ENCODE results near the gene RFX1.
"Not testable (repeated sequence)": the region's sequence is repeated elsewhere in the genome, so short reads cannot be mapped to it uniquely, and the experiment has no call there.

The RFX1 gene

DNA sequence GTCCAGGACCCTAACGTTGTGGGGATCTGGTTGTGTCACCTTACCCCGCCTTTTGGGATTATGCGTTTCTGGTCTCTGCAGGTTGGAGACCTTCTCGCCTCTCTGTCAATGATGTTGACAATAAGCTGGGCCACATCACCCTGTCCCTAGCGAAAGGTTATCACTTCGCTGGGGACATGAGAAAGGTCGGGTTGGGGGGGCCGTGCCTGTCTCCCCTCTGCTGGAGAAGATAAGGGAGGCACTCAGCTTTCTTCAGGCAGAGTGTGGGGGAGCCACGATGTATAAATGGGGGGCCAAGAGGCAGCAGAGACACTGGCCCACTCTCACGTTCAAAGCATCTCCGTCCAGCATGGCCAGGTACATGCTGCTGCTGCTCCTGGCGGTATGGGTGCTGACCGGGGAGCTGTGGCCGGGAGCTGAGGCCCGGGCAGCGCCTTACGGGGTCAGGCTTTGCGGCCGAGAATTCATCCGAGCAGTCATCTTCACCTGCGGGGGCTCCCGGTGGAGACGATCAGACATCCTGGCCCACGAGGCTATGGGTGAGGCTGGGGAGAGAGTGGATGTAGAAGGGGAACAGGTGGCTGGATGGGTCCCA is 21.8 kb upstream of the RFX1 start, which contains the start of gene RLN3:
Gene RLN3 (plus strand): TSS at position 293 of the 595 bp plus-strand sequence. CDS start 57 bp downstream, at position 350.
- no peak for DNase-seq (ENCODE audit: low spot score)

DNA sequence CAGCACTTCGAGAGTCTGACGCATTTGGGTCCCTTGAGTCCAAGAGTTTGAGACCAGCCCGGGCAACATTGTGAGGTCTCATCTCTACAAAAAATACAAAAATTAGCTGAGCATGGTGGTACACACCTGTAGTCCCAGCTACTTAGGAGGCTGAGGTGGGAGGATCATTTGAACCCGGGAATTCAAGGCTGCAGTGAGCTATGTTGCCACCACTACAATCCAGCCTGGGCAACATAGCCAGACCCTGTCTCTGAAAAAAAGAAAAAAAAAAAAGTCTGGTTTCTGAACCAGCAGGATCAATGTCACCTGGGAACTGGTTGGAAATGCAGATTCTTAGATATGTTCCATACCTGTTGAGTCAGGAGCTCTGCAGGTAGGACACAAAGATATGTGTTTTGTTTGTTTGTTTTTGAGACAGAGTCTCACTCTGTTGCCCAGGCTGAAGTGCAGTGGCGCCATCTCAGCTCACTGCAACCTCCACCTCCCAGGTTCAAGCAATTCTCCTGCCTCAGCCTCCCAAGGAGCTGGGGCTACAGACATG is 20.6 kb upstream of the RFX1 start:
- DNase-seq (ENCODE audit: low spot score) = not testable (repeated sequence)

DNA sequence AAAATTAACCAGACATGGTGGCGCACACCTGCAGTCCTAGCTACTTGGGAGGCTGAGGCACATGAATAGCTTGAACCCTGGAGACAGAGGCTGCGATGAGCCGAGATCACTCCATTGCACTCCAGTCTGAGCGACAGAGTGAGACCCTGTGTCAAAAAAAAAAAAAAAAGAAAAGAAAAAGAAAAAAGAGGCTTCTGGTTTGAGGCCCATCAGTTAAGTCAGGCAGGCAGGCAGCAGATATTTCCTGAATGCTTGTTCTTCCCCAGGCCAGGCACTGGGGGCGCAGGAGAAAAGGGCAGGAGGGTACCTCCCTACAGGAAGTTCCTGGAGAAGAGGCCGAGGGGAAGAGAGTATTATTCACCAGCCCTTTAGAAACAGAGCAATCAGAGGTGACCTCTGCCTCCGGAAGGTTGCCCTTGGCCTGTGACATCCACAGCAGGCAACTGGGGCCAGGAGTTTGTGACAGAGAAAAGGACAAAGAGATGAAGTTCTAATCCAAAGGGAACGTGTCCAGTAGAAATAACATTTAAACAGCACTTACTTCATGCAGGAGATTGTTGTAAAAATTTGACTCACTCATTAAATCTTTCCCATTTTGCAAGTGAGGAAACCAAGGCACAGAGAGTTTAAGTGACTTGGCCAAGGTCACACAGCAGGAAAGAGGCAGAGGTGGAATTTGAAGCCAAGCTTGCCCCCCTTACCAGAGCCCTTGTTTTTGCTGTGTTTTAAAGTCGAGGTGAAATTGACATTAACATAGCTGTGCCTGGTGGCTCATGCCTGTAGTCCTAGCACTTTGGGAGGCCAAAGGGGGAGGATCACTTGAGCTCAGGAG is 17.5 kb upstream of the RFX1 start:
- DNase-seq (ENCODE audit: low spot score) = no peak

DNA sequence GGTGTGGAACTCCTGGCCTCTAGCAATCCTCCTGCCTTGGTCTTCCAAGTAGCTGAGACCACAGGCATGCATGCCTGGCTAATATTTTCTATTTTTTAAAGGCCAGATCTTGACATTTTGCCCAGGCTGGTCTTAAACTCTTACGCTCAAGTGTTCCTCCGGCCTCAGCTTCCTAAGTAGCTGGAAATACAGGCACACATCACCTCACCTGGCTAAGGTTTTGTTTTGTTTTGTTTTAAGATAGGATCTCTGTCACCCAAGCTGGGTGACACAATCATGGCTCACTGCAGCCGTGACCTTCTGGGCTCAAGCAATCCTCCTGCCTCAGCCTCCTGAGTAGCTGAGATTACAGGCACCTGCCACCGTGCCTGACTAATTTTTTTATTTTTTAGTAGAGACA is 16.3 kb upstream of the RFX1 start:
- no peak for DNase-seq (ENCODE audit: low spot score)

DNA sequence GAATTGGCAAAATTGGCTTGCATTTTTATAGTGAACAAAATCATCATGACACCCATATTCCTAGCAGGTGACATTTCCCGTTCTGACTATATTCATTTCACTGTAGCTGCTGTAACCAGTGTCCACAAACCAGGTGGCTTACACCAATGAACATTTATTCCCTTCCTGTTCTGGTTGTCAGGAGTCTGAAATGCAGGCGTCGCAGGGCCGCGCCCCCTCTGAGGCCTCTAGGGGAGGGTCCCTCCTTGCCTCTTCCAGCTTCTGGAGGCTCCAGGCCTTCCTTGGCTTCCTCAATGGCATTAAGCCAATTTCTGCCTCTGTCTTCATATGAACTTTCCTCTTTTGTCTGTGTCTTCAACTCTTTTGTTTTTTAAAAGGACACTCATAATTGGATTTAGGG is 15.4 kb upstream of the RFX1 start:
- no peak for DNase-seq (ENCODE audit: low spot score)

DNA sequence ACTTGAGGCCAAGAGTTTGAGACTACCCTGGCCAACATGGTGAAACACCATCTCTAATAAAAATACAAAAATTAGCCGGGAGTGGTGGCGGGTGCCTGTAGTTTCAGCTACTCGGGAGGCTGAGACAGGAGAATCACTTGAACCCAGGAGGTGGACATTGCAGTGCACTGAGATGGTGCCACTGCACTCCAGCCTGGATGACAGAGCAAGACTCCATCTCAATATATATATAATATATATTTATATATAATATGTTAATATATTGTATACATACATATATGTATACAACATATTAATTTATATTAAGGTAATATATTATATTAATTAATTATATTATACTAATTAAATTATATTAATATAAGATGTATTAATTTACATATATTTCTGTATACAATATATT is 13.6 kb upstream of the RFX1 start:
- DNase-seq (ENCODE audit: low spot score) = not testable (repeated sequence)

DNA sequence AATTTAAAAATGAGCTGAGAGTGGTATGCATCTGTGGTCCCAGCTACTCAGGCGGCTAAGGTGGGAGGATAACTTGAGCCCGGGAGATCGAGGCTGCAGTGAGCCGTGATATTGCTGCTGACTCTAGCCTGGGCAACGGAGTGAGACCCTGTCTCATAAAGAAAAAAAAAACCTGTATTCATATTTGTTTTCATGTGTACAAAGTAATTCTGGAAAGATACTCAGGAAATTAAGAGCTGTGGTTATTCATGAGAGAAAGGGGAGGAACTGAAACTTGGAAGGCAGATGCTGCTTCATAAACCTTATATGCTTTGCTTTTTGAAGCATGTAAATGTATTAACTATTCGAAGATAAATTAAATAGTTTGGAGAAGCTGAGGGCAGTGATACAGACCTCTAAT is 13.0 kb upstream of the RFX1 start:
- no peak for DNase-seq (ENCODE audit: low spot score)

DNA sequence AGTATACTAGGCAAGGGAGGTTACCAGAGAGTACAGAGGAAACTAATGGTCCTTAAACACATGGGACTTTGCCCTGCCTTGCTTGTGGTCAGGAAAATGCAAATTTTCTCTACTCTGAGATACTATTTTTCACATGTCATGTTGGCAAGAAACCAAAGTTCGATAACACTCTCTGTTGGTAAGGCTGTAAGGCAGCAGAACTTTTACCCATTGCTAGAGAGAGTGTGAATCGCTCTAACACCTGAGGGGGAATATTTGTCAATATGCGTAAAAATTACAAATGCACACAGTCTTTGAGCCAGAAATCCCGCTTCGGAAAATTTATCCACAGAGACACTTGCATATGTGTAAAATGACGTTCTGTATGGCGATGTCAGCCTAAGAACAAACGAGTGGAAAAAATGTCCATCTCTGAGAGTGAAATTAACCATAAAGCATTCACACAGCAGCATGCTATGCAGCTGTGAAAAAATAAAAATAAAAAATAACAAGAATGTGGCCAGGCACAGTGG is 9.5 kb upstream of the RFX1 start:
- no peak for DNase-seq (ENCODE audit: low spot score)

GRCh38 chr19:14012378-14012915 is 6.3 kb upstream of the RFX1 start:
- no peak for DNase-seq (ENCODE audit: low spot score)

DNA sequence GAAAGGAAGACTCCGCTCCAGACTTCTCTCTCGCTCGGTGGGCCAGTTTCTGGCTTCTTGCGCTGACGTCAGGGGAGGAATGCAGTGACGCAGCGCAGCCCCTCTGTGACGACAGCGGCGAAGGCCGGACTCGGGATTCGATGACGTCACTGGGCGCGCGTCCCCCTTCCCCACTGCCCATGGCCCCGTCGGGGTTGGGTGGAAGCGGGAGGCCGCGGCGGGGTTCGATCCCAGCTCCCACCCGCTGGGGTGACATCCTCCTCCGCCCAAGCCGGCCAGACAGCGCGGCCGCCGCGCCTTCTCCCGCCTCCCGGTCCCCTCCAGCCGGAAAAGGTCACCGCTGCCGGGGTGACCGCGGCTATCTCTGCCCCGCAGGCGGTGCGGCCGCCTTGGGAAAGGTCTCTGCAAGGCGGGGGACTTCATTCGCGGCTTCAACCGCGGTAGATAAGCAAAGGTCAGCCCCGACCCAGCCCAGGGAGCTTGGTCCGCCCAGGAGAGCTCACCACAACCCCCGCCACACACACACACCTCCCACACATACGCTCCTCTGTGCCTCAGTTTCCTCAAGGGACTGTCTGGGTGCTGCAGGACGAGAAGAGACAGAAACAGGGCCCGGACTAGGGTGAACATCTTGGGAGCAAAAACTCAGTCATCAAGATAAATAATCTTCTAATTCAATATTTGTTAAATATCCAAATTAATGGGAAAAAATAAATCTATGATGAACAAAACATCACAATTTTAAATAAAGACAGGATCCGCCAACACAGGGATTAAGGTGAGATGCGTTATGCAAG is 844 bp upstream of the RFX1 start:
- DNase-seq (ENCODE audit: low spot score) = no peak

DNA sequence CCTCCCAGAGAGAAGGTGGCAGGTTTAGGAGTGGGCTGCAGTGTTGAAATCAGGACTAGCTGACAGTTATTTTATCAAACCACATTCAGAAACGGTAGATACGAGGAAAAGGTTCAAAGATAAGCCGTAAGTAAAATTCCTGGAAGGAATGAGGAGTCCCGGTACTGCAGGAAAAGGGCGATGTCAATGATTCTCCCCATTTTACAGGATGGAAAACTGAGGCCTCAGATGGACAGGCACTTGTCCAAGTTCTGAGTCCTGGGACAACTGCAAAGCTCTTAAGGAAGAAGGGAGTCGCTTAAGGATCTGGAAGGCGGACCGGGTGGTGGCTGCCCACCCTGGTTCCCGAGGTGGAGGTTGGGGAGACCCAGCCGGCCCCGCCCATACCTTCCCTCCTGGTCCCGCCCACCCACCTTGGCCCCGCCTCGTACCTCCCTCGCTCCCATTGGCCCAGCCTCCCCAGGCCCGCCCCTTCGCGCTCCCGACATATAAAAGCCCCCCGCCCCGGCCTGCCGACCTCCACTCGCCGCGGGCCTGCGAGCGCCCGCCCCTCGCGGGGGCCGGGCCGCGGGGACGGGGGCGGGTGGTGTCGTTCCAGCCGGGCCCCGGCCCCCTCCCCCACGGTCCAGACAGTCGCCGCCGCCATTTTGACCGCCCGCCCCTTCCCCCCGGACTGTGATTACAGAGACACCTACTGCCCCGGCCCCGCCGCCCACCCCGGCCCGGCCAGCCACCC is 603 bp downstream of the RFX1 start:
- DNase-seq (ENCODE audit: low spot score) = peak; percentile 94

DNA sequence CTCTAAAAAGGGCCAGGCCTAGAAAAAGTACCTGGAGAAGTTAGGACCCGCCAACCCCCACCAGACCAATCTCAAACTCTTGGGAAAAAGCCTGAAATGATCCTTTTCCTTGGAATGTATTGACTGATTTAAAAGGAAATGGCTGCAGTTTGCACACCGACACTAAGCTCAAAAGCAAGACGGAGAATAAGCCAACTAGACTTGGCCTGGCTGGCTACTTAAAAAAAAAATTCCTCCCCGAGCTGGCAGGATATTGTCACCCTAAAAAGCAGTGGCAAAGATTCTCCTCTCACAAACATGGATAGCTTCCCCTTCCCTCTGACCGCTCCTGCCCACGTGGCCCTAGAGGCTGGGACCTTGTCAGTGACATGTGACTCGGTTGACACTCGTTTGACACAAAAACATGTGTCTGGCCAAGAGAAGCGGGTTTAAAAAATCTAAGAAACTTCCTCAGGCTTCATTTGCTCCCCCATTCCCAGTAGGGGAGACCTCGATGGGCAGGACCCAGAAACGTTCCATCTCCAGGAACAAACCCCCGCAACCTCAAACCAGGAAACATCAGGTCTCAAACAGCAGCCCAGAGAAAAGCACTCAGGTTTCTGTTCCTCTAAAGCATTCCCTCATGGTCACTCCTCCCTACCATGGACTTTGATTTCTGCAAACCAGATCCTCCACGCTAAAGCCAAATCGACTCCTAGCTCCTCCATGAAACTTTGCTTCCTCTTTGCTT is 1.3 kb downstream of the RFX1 start:
- no peak for DNase-seq (ENCODE audit: low spot score)

DNA sequence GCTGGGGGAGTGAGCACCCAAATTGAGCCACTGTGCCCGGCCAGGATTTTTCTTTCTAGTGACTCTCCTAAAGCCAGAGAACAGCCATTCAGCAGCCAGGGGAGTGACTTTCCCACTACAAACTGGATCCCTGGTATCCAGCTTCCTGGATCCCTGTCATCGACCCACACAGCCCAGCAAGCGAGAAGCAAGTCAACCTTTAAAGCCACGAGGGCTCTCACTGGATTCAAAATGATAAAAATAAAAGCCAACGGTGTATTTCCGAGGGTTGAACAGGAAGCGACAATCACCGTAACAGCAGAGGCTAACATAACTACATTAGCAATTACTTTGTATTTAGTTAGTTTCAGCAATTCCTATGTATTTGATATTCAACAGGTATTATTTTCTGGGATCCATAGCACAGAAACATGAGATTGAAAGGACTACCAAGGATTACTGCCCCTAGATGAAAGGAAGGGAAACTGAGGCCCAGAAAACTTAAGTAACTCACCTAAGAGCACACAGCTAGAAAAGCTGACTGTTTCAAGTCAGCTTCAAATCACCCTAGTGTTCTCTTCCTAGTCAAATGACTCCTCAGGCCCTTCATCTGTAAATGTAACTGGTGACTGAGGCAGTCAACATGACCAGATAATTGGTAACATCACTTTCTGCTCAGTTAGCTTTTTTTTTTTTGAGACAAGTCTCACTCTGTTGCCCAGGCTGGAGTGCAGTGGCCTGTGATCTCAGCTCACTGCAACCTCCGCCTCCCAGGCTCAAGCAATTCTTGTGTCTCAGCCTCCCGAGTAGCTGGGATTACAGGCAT is 2.7 kb downstream of the RFX1 start:
- no peak for DNase-seq (ENCODE audit: low spot score)

- no peak for DNase-seq (ENCODE audit: low spot score)
These were observed 3.4 kb downstream of the RFX1 start for GRCh38 chr19:14002571-14003250.

GRCh38 chr19:14000691-14001375 is 5.3 kb downstream of the RFX1 start:
- DNase-seq (ENCODE audit: low spot score) = no peak

DNA sequence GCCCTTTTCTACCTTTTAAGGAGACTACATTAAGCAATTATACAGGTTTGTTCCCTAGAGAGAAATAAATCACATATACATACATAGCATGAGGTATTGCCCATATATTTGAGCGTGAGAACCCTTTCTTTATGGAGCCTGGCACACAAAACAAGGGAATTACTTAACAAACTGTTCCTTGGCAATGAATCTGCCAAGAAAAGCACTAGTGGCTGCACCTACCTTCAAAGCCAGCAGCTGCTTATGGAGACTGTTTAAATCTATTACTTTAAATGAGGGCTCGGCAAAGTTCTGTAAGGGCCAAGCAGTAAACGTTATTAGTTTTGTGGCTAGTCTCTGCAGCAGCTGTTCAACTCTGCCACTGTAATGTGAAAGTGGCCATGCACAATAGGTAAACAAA is 7.0 kb downstream of the RFX1 start:
- no peak for DNase-seq (ENCODE audit: low spot score)

GRCh38 chr19:13998426-13998825 is 7.7 kb downstream of the RFX1 start:
- no peak for DNase-seq (ENCODE audit: low spot score)

GRCh38 chr19:13997631-13997962 is 8.5 kb downstream of the RFX1 start:
- no peak for DNase-seq (ENCODE audit: low spot score)
